ENCODE data around the gene CUTC.

DNA sequence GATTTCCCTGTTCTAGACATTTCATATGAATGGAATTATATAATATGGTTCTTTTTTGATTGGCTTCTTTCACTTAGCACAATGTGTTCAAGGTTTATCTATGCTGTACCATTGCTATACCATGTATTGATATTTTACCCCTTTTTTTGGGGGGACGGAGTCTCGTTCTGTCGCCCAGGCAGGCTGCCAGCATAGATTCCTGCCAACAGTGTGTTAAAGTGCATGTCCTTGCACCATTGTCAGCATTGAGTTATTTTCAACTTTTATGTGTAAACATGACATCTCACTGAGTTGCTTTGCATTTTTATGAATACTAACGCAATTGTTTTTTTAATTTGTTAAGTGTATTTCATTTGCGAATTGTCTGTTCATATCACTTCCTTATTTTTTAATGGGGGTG, 55.3 kb downstream of the CUTC start:
- TF ChIP-seq, protein P1, sequence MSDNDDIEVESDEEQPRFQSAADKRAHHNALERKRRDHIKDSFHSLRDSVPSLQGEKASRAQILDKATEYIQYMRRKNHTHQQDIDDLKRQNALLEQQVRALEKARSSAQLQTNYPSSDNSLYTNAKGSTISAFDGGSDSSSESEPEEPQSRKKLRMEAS (IDR thresholded peaks at IDR 0.05; ENCODE audit: insufficient read depth, insufficient read length) = no peak
- TF ChIP-seq POLR2A (IDR thresholded peaks at IDR 0.05; ENCODE audit: low read depth, low read length) (no peak), EZH2 (IDR thresholded peaks at IDR 0.05; ENCODE audit: borderline replicate concordance, low read depth, low read length, severe bottlenecking) (no peak), JUN (IDR thresholded peaks at IDR 0.05; ENCODE audit: borderline replicate concordance, insufficient read depth, insufficient read length, low read depth) (no peak), MYC (IDR thresholded peaks at IDR 0.05; ENCODE audit: low read depth, low read length) (no peak), POLR2AphosphoS5 (IDR thresholded peaks at IDR 0.05; ENCODE audit: insufficient read depth, low read depth, low read length) (no peak)
- TF ChIP-seq, protein P2, sequence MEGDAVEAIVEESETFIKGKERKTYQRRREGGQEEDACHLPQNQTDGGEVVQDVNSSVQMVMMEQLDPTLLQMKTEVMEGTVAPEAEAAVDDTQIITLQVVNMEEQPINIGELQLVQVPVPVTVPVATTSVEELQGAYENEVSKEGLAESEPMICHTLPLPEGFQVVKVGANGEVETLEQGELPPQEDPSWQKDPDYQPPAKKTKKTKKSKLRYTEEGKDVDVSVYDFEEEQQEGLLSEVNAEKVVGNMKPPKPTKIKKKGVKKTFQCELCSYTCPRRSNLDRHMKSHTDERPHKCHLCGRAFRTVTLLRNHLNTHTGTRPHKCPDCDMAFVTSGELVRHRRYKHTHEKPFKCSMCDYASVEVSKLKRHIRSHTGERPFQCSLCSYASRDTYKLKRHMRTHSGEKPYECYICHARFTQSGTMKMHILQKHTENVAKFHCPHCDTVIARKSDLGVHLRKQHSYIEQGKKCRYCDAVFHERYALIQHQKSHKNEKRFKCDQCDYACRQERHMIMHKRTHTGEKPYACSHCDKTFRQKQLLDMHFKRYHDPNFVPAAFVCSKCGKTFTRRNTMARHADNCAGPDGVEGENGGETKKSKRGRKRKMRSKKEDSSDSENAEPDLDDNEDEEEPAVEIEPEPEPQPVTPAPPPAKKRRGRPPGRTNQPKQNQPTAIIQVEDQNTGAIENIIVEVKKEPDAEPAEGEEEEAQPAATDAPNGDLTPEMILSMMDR (IDR thresholded peaks at IDR 0.05; ENCODE audit: extremely low read depth in 1 of 2, insufficient read depth in 1 of 2, low read depth in 1 of 2, low read length in 2 of 2) = no peak
